Measurements from ENCODE around the gene FOXD3. TPM values are rescaled to one million over a fixed set of nuclear protein-coding genes. Genes with fewer than 3 reads are reported as not detected.
"Not testable (repeated sequence)": the region's sequence is repeated elsewhere in the genome, so short reads cannot be mapped to it uniquely, and the experiment has no call there.

FOXD3 gene
- total and polyA plus RNA-seq, 11 donors, result 0.03 to 0.81 (median 0.26) TPM; not detected in 1

GRCh38 chr1:63350320-63350719 lies 28.0 kb downstream of the FOXD3 start:
- TF ChIP-seq CTCF (IDR thresholded peaks at IDR 0.05) (no peak), POLR2A (IDR thresholded peaks at IDR 0.05) (no peak)
- ATAC-seq (no peak), DNase-seq (no peak)
- H3K36me3 ChIP-seq, result no peaks in the 10 kb centered on the region
- H3K27me3 ChIP-seq, result peaks cover 0 to 48% (median 16%) of the 10 kb centered on the region in 9 donors
- H3K4me1 ChIP-seq, result no peaks in the 10 kb centered on the region
- intact Hi-C loops (cut with DNase I), result no loop called here
- no peak overlapping the region for H3K4me3 ChIP-seq
- 90 to 94% (median 93%) methylated on average over 5 of the region's 5 CpGs for WGBS, 4 donors
- H3K27ac ChIP-seq, result no peak overlapping the region
- no peaks in the 10 kb centered on the region for H3K9me3 ChIP-seq

DNA sequence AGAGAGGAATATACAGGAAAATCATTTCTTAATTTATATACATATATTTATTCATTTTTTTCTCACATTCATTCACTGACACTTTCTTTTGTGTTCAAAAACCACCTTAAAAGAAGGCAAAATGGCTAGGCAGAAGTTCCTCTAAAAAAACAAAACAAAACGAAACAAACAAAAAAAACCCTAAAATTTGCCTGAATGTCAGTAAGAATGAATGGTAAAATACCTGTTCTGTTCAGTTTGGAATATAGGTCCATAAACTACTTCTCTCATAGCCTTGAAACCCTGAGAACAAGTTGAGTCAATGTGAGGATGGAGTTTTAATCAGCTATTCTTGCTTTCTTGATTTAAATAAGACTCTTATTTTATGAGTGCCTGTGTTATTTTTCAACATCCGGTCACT lies 30.4 kb downstream of the FOXD3 start:
- WGBS, 4 donors, result 59 to 82% (median 68%) methylated on average over 2 of the region's 2 CpGs
- intact Hi-C loops (cut with DNase I), result no loop called here

DNA sequence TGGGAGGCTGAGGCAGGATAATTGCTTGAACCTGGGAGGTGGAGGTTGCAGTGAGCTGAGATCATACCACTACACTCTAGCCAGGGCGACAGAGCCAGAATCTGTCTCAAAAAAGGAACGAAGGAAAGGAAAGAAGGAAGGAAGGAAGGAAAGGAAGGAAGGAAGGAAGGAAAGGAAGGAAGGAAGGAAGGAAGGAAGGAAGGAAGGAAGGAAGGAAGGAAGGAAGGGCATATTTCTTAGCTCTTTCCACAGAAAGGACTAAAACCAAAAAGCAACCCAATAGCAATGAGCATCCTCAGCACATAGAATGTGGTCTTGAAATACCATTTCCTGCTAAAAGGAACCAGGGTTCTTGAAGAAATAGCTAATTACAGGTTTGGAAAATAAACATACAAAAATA lies 33.9 kb downstream of the FOXD3 start:
- H3K9me3 ChIP-seq; DNase-seq; H3K27ac ChIP-seq; H3K4me3 ChIP-seq; ATAC-seq; intact Hi-C loops (cut with DNase I); H3K36me3 ChIP-seq; H3K4me1 ChIP-seq: not testable (repeated sequence)
- H3K27me3 ChIP-seq, result peaks cover 0 to 45% (median 9%) of the 10 kb centered on the region in 9 donors
- WGBS, 4 donors, result 69 to 79% (median 73%) methylated on average over 2 of the region's 2 CpGs

More for the DNA sequence above, 30.4 kb downstream of the FOXD3 start:
- H3K9me3 ChIP-seq, result no peaks in the 10 kb centered on the region
- H3K36me3 ChIP-seq, result no peaks in the 10 kb centered on the region
- H3K4me1 ChIP-seq, result no peaks in the 10 kb centered on the region
- ATAC-seq, result no peak
- H3K27me3 ChIP-seq, result peaks cover 0 to 47% (median 9%) of the 10 kb centered on the region in 9 donors
- TF ChIP-seq CTCF (IDR thresholded peaks at IDR 0.05) (no peak), POLR2A (IDR thresholded peaks at IDR 0.05) (no peak)
- no peak overlapping the region for H3K27ac ChIP-seq
- no peak for DNase-seq
- no peak overlapping the region for H3K4me3 ChIP-seq

- no peaks in the 10 kb centered on the region for H3K9me3 ChIP-seq
These were observed 37.2 kb downstream of the FOXD3 start for GRCh38 chr1:63359561-63359960.

More at GRCh38 chr1:63359561-63359960, 37.2 kb downstream of the FOXD3 start:
- ATAC-seq, result no peak
- Histone ChIP-seq H3K4me3 (no peak overlapping the region), H3K27me3 (peaks cover 0 to 16% (median 0%) of the 10 kb centered on the region in 9 donors), H3K36me3 (no peaks in the 10 kb centered on the region), H3K4me1 (no peaks in the 10 kb centered on the region), H3K27ac (no peak overlapping the region)
- intact Hi-C loops (cut with DNase I), result no loop called here
- no peak for DNase-seq
- TF ChIP-seq POLR2A (IDR thresholded peaks at IDR 0.05) (no peak), CTCF (IDR thresholded peaks at IDR 0.05) (no peak)
- WGBS, 4 donors, result 80 to 88% (median 83%) methylated on average over 5 of the region's 5 CpGs
